ENCODE measurements around the gene GPR39.

Gene GPR39

DNA sequence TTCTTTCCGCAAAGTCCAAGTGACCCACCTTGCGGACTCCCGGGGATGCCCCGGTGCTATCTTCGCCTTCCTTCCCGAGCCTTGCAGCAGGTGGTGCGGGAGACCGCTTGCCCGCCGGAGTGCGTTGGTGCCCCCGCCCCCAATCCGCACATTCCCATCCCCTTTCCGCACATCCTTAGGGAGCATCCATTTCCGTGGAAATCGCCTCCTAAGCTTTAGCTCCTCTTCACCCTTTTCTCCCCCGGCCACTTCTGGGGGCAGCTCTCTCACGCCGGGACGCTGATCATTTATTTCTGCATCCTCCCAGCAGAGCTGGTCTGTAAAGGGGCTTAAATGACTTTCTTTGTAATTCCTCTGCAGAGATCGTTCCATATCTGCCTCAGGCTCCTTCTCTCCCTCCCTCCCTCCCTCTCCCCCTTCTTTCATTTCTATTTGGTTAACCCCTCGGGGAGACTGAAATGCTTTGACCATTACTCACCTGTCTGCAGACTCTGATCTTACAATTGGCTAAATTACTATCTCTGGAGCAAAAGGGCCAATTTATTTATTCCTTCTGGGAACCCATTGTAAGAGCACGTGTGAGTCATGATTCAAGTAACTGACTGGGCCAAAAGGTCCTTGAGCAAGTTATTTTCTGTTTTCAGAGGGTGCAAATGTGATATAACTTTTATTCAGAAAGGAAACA lies 254.7 kb downstream of the GPR39 start:
- DNase-seq (ENCODE audit: low read depth): no peak

- no peak for DNase-seq (ENCODE audit: low read depth)
Measured at GRCh38 chr2:132676999-132677398, 260.4 kb downstream of the GPR39 start.

- no peak for DNase-seq (ENCODE audit: low read depth)
Measured at GRCh38 chr2:132677661-132678060, 261.1 kb downstream of the GPR39 start.

- no peak for DNase-seq (ENCODE audit: low read depth)
Measured at GRCh38 chr2:132678483-132678882, 261.9 kb downstream of the GPR39 start.

DNA sequence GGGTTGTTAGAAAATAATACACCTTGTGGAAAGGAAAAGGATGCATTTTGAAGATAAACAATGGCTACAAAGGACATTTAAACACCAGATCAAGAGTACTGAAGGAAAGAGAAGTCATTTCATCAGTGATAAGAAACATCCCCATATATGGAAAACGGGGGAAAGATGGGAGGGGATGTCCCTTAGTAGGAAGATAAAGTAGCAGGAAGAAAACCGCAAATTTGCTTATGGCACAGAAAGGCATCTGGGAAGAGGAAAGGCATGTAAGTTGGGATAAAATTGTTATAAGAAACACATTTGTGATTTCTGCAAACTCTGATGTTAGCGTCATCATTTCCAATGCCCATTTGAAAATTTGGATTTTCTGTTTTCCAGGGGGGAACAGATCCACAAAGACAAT lies 263.9 kb downstream of the GPR39 start:
- no peak for DNase-seq (ENCODE audit: low read depth)

GRCh38 chr2:132681766-132682165 lies 265.2 kb downstream of the GPR39 start:
- no peak for DNase-seq (ENCODE audit: low read depth)

DNA sequence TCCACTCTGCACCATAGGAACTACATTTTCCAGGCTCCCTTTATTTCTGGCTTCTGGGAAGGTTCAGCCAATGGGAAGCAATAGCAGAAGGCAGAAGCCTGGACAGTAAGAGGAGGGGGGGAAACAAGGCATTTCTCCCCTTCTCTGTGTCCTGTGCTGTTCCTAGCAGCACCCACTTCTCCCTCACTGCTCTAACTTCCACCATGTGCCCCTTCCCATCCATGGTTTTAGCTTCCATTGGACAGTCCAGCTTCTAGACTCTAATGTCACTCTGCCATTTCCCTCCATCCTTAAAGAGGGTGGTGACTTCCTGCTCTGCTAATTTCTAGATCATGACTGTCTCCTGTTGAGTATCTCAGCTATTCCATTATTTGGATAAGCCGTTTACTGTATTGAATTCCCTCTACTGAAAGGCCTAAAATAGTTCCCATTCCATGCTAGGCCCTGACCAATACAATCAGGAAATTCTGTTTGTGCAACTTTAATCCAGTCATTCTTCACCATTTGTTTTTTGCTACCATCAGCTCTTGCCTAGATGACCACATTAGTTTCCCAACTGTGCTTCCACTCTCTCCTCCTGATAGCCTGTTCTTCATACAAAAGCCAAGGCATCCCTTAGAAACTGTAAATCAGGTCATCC lies 274.2 kb downstream of the GPR39 start:
- no peak for DNase-seq (ENCODE audit: low read depth)

DNA sequence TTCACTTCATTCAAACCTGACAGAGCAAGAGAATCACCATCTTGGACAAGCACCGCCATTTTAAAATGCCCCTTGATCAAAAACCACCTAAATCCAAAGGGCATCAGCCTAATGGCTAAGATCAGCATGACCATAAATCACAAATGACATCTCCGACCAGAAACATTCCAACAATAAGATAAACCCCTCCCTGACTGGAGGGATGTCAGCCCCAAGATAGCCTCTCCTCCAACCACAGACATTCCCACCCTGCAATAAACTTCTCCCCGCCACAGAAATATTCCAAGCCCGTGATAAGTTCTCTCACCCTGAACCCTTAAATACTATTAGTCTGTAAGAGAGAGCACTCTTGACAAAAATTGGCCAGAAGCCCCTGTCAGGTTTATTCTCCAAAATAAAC lies 275.0 kb downstream of the GPR39 start:
- no peak for DNase-seq (ENCODE audit: low read depth)

- DNase-seq (ENCODE audit: low read depth): no peak
Measured at GRCh38 chr2:132692816-132693215, 276.2 kb downstream of the GPR39 start.
